GM20000 (cell line): ENCODE data around the gene JPH4.
A peak's percentile ranks its signal among the peaks of the same experiment; 100 is the strongest.

Experiments
- DNase-seq: peaks from one replicate; pipeline ENCODE4 v3.0.0; 2012; ENCODE audit warnings: low spot score
- TF ChIP-seq, protein P1 (sequence below): IDR thresholded peaks from 2 replicates; pipeline ENCODE4 v1.5.1; 2012; ENCODE audit warnings: mild to moderate bottlenecking, control low read depth; ENCODE audit errors: extremely low read depth, missing control alignments

JPH4 gene

DNA sequence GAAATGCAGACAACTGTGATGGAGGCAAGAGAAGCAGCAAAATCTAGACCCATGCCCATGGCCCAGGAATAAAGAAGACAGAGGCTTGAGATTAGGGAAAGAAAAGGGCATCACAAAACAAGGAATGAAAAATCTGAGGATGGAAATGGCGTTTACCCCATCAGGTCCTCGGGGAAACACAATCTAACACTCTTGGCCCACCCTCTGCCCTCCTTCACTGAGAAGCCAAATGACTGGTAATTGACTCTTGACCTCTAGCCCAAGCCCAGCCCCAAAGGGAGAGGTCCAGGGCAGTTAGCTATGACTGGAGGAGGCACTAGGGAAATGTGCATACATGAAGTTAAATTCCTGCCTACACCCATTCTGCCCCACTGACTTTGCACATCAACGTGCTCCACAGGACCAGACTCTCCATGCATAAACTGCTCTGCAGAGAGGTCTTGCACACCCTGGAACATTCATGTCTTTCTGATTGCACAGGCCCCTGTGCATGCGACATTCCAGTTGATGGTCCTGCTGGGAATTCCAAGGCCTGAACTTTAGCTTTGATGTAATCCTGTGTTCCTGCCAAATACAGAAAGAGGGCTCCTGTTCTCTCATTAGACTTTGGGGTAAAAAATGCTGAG, 32.7 kb downstream of the JPH4 start:
- TF ChIP-seq, protein P1, sequence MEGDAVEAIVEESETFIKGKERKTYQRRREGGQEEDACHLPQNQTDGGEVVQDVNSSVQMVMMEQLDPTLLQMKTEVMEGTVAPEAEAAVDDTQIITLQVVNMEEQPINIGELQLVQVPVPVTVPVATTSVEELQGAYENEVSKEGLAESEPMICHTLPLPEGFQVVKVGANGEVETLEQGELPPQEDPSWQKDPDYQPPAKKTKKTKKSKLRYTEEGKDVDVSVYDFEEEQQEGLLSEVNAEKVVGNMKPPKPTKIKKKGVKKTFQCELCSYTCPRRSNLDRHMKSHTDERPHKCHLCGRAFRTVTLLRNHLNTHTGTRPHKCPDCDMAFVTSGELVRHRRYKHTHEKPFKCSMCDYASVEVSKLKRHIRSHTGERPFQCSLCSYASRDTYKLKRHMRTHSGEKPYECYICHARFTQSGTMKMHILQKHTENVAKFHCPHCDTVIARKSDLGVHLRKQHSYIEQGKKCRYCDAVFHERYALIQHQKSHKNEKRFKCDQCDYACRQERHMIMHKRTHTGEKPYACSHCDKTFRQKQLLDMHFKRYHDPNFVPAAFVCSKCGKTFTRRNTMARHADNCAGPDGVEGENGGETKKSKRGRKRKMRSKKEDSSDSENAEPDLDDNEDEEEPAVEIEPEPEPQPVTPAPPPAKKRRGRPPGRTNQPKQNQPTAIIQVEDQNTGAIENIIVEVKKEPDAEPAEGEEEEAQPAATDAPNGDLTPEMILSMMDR: no peak
- no peak for DNase-seq

- TF ChIP-seq, protein P1: no peak
- no peak for DNase-seq
Observed at GRCh38 chr14:23544511-23545447, 33.8 kb downstream of the JPH4 start.

GRCh38 chr14:23543403-23543802, 35.2 kb downstream of the JPH4 start:
- DNase-seq: no peak

GRCh38 chr14:23542261-23542660, 36.3 kb downstream of the JPH4 start:
- TF ChIP-seq, protein P1: no peak
- no peak for DNase-seq

More at GRCh38 chr14:23543403-23543802, 35.2 kb downstream of the JPH4 start:
- TF ChIP-seq, protein P1: no peak

- TF ChIP-seq, protein P1: no peak
- no peak for DNase-seq
Observed at GRCh38 chr14:23540141-23540469, 38.5 kb downstream of the JPH4 start.

DNA sequence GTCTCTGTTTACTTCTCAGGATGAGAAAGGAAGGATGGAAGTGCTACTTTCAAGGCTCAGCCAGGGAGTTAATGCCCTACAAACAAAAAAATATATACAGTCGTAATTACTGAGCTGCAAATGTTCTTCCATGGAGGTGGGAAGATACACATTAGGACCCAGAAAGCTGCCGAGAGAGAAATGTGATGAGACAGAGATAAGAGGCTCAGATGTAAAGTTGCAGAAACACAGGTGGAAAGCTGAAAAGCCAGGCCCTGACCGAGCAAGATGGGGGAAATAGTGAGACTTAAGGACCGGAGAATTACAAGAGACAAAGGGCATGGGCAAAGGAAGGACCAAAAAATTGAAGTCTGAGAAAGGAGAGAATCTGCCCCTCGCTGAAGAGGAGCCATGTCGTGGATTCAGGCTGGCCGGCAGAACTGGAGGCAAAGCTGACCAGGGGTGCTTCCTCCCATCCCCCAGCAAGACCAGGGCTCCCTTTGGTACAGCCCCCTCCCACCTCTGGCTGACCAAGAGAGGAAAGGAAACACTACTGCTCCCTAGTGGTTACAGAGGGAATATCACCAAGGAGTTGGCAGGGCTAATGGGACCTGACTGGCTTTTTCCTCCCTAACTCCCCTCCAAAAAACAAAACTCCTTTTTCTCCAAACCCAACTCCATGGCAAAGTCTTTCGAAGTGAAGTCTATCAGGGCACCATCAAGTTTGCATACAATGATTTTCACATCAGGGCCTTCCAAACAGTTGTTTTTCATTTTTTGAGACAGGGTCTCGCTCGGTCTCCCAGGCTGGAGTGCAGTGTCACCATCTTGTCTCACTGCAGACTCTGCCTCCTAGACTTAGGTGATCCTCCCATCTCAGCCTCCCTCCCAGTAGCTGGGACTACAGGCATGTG, 39.1 kb downstream of the JPH4 start:
- DNase-seq: peak; percentile 84
- TF ChIP-seq, protein P1: peak; percentile 79
